OCI-LY7 (cell line): ENCODE results near the gene CXCL5. TPM values are rescaled to one million over a fixed set of nuclear protein-coding genes. Genes with fewer than 3 reads are reported as not detected.

ENCODE experiments used
- BruUV-seq: library from RNA; stranded (reverse); fragments of 400-500 nt; replicated peaks from 2 replicates; lab custom pipeline; 2021; lab: Mats Ljungman, UMichigan
- CTCF ChIA-PET: fragments of 300-600 bp; sonication (Branson Sonifier 250); formaldehyde crosslinking; loops from one replicate; lab custom pipeline; 2022; ENCODE audit warnings: antibody characterized with exemption; ENCODE audit not compliant: unreplicated experiment; lab: Charles Lee
- POLR2A ChIA-PET: fragments of 300-600 bp; sonication (Branson Sonifier 250); formaldehyde crosslinking; loops from one replicate; lab custom pipeline; 2022; ENCODE audit warnings: antibody characterized with exemption; lab: Charles Lee
- DNase-seq: peaks from one replicate; pipeline ENCODE4 v3.0.0-alpha.2; 2015; ENCODE audit warnings: low spot score
- H2AFZ ChIP-seq: fragments of 200-600 bp; sonication (generic), shearing (Covaris generic); 2 replicates; pipeline ENCODE4 v1.6.1; 2014; ENCODE audit warnings: mild to moderate bottlenecking, antibody characterized with exemption, low read length, moderate library complexity
- H3K27ac ChIP-seq: fragments of 200-600 bp; sonication (generic); 2 replicates; pipeline ENCODE4 v1.5.1; 2014; ENCODE audit warnings: mixed run types, low read depth, mild to moderate bottlenecking, moderate library complexity, low read length, inconsistent platforms; ENCODE audit not compliant: poor library complexity, severe bottlenecking
- H3K36me3 ChIP-seq: fragments of 200-600 bp; sonication (generic); 2 replicates; pipeline ENCODE4 v1.6.1; 2014; ENCODE audit warnings: mild to moderate bottlenecking, antibody characterized with exemption, low read length, moderate library complexity, mixed read lengths; ENCODE audit not compliant: insufficient read depth
- H3K4me1 ChIP-seq: fragments of 200-600 bp; sonication (generic); 2 replicates; pipeline ENCODE4 v1.5.1; 2014; ENCODE audit warnings: mild to moderate bottlenecking, low read length; ENCODE audit not compliant: insufficient read depth, poor library complexity, severe bottlenecking
- H3K4me2 ChIP-seq: fragments of 200-600 bp; sonication (generic); 2 replicates; pipeline ENCODE4 v1.6.1; 2014; ENCODE audit warnings: mild to moderate bottlenecking, low read length
- H3K4me3 ChIP-seq: fragments of 200-600 bp; sonication (generic); 2 replicates; pipeline ENCODE4 v1.5.1; 2014; ENCODE audit warnings: mild to moderate bottlenecking, low read depth, low read length; ENCODE audit not compliant: poor library complexity, severe bottlenecking
- H3K79me2 ChIP-seq: fragments of 200-600 bp; sonication (generic); 2 replicates; pipeline ENCODE4 v1.6.1; 2016; ENCODE audit warnings: low read depth, mild to moderate bottlenecking, low read length, moderate library complexity, mixed read lengths; ENCODE audit not compliant: insufficient read depth
- H3K9me2 ChIP-seq: fragments of 200-600 bp; sonication (generic); 2 replicates; pipeline ENCODE4 v1.6.1; 2016; ENCODE audit warnings: mild to moderate bottlenecking, low read length, mixed read lengths; ENCODE audit not compliant: insufficient read depth
- H3K9me3 ChIP-seq: fragments of 200-600 bp; sonication (generic); 2 replicates; pipeline ENCODE4 v1.6.1; 2014; ENCODE audit warnings: mild to moderate bottlenecking, mixed run types, low read length, mixed read lengths
- H4K20me1 ChIP-seq: fragments of 200-600 bp; sonication (generic); 2 replicates; pipeline ENCODE4 v1.6.1; 2014; ENCODE audit warnings: mild to moderate bottlenecking, antibody characterized with exemption, low read length, moderate library complexity, mixed read lengths; ENCODE audit not compliant: insufficient read depth
- CTCF ChIP-seq: fragments of 200-600 bp; sonication (generic); conservative IDR thresholded peaks from 2 replicates; pipeline ENCODE4 v1.5.1; 2014; ENCODE audit warnings: mild to moderate bottlenecking, antibody characterized with exemption, low read length, moderate library complexity, mixed read lengths
- EZH2phosphoT487 ChIP-seq: fragments of 200-600 bp; sonication (generic); IDR thresholded peaks from 2 replicates; pipeline ENCODE4 v1.6.1; 2018; ENCODE audit warnings: low read depth, borderline replicate concordance, mild to moderate bottlenecking, mixed run types, antibody characterized with exemption, low read length, moderate library complexity, mixed read lengths
- intact Hi-C: fragments of 100-400 bp; cut with micrococcal nuclease; formaldehyde crosslinking; loops from one replicate; pipeline ENCODE4 v1.10.0; 2022; ENCODE audit not compliant: unreplicated experiment
- total RNA-seq, 2 experiments: library from RNA; depleted of rRNA in 1 of 2; stranded (reverse); fragments of >200 nt in 1 of 2; shearing (Covaris generic) in 1 of 2; gene quantifications; 2 replicates each; pipeline ENCODE4 v1.2.3, GENCODE V29; 2014 to 2022

The CXCL5 gene
- total RNA-seq, 2 experiments from 2014 or later = not detected

DNA sequence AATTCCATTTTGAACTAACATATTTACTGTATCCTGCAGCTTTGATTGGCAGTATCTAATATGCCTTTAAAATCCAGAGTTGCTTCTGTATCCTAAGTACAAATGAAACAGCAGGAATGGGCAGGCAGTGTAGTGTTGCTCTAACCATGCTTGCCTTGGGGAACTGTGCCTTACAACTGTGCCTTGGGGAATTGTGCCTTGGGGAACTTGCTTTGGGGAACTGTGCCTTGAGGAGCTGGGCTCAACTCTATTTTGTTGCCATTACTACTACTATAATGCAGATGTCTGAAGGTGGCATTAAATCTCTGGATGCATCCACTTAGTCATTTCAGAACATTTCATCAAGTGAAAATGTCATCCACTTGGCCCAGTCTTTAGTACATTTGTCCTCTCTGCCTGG is 33.1 kb upstream of the CXCL5 start:
- Histone ChIP-seq H3K4me1 (no peaks in the 10 kb centered on the region), H3K27ac (no peak overlapping the region), H4K20me1 (no peaks in the 10 kb centered on the region), H3K9me3 (no peaks in the 10 kb centered on the region), H3K79me2 (no peaks in the 10 kb centered on the region), H2AFZ (no peak overlapping the region), H3K36me3 (no peaks in the 10 kb centered on the region), H3K9me2 (no peaks in the 10 kb centered on the region), H3K4me2 (no peak overlapping the region), H3K4me3 (no peak overlapping the region)
- no TSS peak for BruUV-seq
- ChIA-PET POLR2A (interaction anchor here (1.1 kb wide), 1 partner anchor 15 kb away, joined by 4 read pairs; no protein-coding TSS in a partner anchor), CTCF (no interaction called here)
- intact Hi-C loops = no loop called here
- no peak for TF ChIP-seq EZH2phosphoT487
- no peak for TF ChIP-seq CTCF
- no peak for DNase-seq

GRCh38 chr4:74030285-74030684 is 31.8 kb upstream of the CXCL5 start:
- Histone ChIP-seq H3K9me2 (no peaks in the 10 kb centered on the region), H3K36me3 (no peaks in the 10 kb centered on the region), H3K27ac (no peak overlapping the region), H3K4me1 (no peaks in the 10 kb centered on the region), H3K4me3 (no peak overlapping the region), H2AFZ (no peak overlapping the region), H3K79me2 (no peaks in the 10 kb centered on the region), H3K4me2 (no peak overlapping the region), H3K9me3 (no peaks in the 10 kb centered on the region), H4K20me1 (no peaks in the 10 kb centered on the region)
- intact Hi-C loops = no loop called here
- POLR2A ChIA-PET = interaction anchor here (1.1 kb wide), 1 partner anchor 16 kb away, joined by 4 read pairs; no protein-coding TSS in a partner anchor
- BruUV-seq = no TSS peak
- TF ChIP-seq CTCF = no peak
- no peak for TF ChIP-seq EZH2phosphoT487
- CTCF ChIA-PET = no interaction called here
- no peak for DNase-seq

DNA sequence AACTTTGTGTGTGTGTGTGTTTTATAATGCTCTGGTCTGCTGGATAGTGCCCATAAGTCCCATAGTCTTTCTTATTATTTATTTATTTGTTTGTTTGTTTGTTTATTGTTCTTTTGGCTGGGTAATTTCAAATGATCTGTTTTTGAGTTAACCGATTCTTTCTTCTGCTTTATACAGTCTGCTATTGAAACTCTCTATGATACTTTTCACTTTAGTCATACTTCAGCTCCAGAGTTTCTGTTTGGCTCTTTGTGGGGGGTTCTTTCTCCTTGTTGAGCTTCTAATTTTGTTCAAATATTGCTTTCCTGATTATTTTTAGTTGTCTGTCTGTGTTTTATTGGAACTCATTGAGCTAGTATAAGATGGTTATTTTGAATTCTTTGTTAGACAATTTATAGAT is 30.0 kb upstream of the CXCL5 start:
- no peak overlapping the region for H2AFZ ChIP-seq
- H3K27ac ChIP-seq = no peak overlapping the region
- DNase-seq = no peak
- H4K20me1 ChIP-seq = no peaks in the 10 kb centered on the region
- H3K4me1 ChIP-seq = no peaks in the 10 kb centered on the region
- H3K79me2 ChIP-seq = no peaks in the 10 kb centered on the region
- POLR2A ChIA-PET = no interaction called here
- intact Hi-C loops = no loop called here
- H3K4me3 ChIP-seq = no peak overlapping the region
- no peaks in the 10 kb centered on the region for H3K36me3 ChIP-seq
- no TSS peak for BruUV-seq
- H3K9me2 ChIP-seq = no peaks in the 10 kb centered on the region
- H3K9me3 ChIP-seq = no peaks in the 10 kb centered on the region
- CTCF ChIA-PET = no interaction called here
- TF ChIP-seq CTCF (no peak), EZH2phosphoT487 (no peak)
- H3K4me2 ChIP-seq = no peak overlapping the region
